H1 (cell line): Measurements from ENCODE around the gene LRRC3B. TPM values are rescaled to one million over a fixed set of nuclear protein-coding genes. Genes with fewer than 3 reads are reported as not detected.
A peak's percentile ranks its signal among the peaks of the same experiment; 100 is the strongest.

ENCODE experiments used
- CTCF ChIA-PET: fragments of 300-600 bp; sonication (Branson Sonifier 250); formaldehyde crosslinking; loops from one replicate; lab custom pipeline; 2021; ENCODE audit not compliant: partially characterized antibody; lab: Charles Lee
- POLR2A ChIA-PET: fragments of 300-600 bp; sonication (Branson Sonifier 250); formaldehyde crosslinking; loops from one replicate; lab custom pipeline; 2021; ENCODE audit warnings: inconsistent platforms; ENCODE audit not compliant: partially characterized antibody; lab: Charles Lee
- DNase-seq, 2 experiments: peaks; one replicate each; pipeline versions ENCODE4 v3.0.0 to v3.0.0-alpha.2; 2010 to 2022; ENCODE audit warnings: low spot score in 2 of 2, low read depth in 1 of 2, mixed read lengths in 1 of 2
- FAIRE-seq: peaks from 2 replicates; lab custom pipeline; 2011; peaks lifted over from hg19 to GRCh38; lab: Jason Lieb, UNC
- H2AFZ ChIP-seq: 2 replicates; pipeline ENCODE4 v1.8.1; 2012; ENCODE audit warnings: low read length, inconsistent platforms
- H2AK5ac ChIP-seq: 2 replicates; pipeline ENCODE4 v1.6.1; 2013; ENCODE audit warnings: low read depth, low read length
- H2BK120ac ChIP-seq: replicated peaks from 2 replicates; pipeline ENCODE3; 2013; ENCODE audit warnings: low read depth, low read length, inconsistent platforms
- H2BK12ac ChIP-seq: 2 replicates; pipeline ENCODE4 v1.6.1; 2013; ENCODE audit warnings: low read depth, low read length
- H2BK15ac ChIP-seq: 2 replicates; pipeline ENCODE4 v1.6.1; 2013; ENCODE audit warnings: low read length
- H2BK20ac ChIP-seq: 2 replicates; pipeline ENCODE4 v1.6.1; 2013; ENCODE audit warnings: low read length
- H2BK5ac ChIP-seq: 2 replicates; pipeline ENCODE4 v1.6.1; 2013; ENCODE audit warnings: low read depth, low read length
- H3K14ac ChIP-seq: 2 replicates; pipeline ENCODE4 v1.6.1; 2013; ENCODE audit warnings: inconsistent platforms; ENCODE audit not compliant: insufficient read length
- H3K18ac ChIP-seq: 2 replicates; pipeline ENCODE4 v1.6.1; 2013; ENCODE audit warnings: low read length; ENCODE audit errors: extremely low read depth
- H3K23ac ChIP-seq: 2 replicates; pipeline ENCODE4 v1.6.1; 2013; ENCODE audit warnings: inconsistent platforms; ENCODE audit not compliant: insufficient read length
- H3K23me2 ChIP-seq: 2 replicates; pipeline ENCODE4 v1.6.1; 2013; ENCODE audit warnings: low read depth, low read length
- H3K27ac ChIP-seq: 2 replicates; pipeline ENCODE4 v1.6.1; 2011; ENCODE audit warnings: low read depth, low read length, inconsistent platforms
- H3K27me3 ChIP-seq, 4 experiments: replicated peaks in 1 of 4; 1 replicate in 1 of 4; 2 replicates in 3 of 4; pipeline versions ENCODE4 v1.6.1 to v1.8.1; 2011 to 2013; ENCODE audit warnings: low read length in 3 of 4, mild to moderate bottlenecking in 3 of 4, inconsistent platforms in 2 of 4, mixed read lengths in 2 of 4, moderate library complexity in 1 of 4; ENCODE audit not compliant: control insufficient read depth in 3 of 4, insufficient read depth in 3 of 4; ENCODE audit errors: extremely low read depth in 1 of 4
- H3K36me3 ChIP-seq, 4 experiments: 2 replicates each; pipeline versions ENCODE4 v1.6.1 to v1.8.1; 2011 to 2013; ENCODE audit warnings: mild to moderate bottlenecking in 4 of 4, low read length in 3 of 4, moderate library complexity in 2 of 4, control low read depth in 1 of 4, inconsistent platforms in 1 of 4; ENCODE audit not compliant: insufficient read depth in 4 of 4, control insufficient read depth in 2 of 4
- H3K4ac ChIP-seq: replicated peaks from 2 replicates; pipeline ENCODE3; 2013; ENCODE audit warnings: low read length, low read depth, mixed read lengths, inconsistent platforms; ENCODE audit not compliant: insufficient read length
- H3K4me1 ChIP-seq, 4 experiments: replicated peaks in 1 of 4; 1 replicate in 1 of 4; 2 replicates in 3 of 4; pipeline versions ENCODE4 v1.6.1 to v1.8.1; 2011 to 2013; ENCODE audit warnings: low read length in 3 of 4, inconsistent platforms in 2 of 4, mixed read lengths in 1 of 4; ENCODE audit not compliant: insufficient read depth in 4 of 4, control insufficient read depth in 3 of 4
- H3K4me2 ChIP-seq, 2 experiments: 2 replicates each; pipeline versions ENCODE4 v1.6.1 to v1.8.1; 2011 to 2013; ENCODE audit warnings: low read depth in 2 of 2, low read length in 2 of 2, control low read depth in 1 of 2, inconsistent platforms in 1 of 2, mild to moderate bottlenecking in 1 of 2; ENCODE audit not compliant: insufficient read depth in 1 of 2
- H3K4me3 ChIP-seq, 4 experiments: fragments of 200-600, 300-600 bp in 1 of 4; sonication (generic), shearing (Covaris generic), sonication (Bioruptor Twin) in 1 of 4; 2 replicates each; pipeline versions ENCODE4 v1.5.1 to v1.8.1; 2011 to 2016; ENCODE audit warnings: low read length in 4 of 4, low read depth in 3 of 4, control low read depth in 2 of 4, inconsistent platforms in 2 of 4, mild to moderate bottlenecking in 2 of 4, mixed read lengths in 1 of 4, moderate library complexity in 1 of 4; ENCODE audit not compliant: insufficient read depth in 2 of 4; ENCODE audit errors: extremely low read depth in 1 of 4
- H3K56ac ChIP-seq: replicated peaks from 2 replicates; pipeline ENCODE3; 2013; ENCODE audit warnings: low read depth, mild to moderate bottlenecking, mixed read lengths, low read length, inconsistent platforms; ENCODE audit not compliant: insufficient read length
- H3K79me1 ChIP-seq: 2 replicates; pipeline ENCODE4 v1.6.1; 2013; ENCODE audit warnings: low read depth, low read length, control low read depth
- H3K79me2 ChIP-seq, 2 experiments: 2 replicates each; pipeline versions ENCODE4 v1.6.1 to v1.8.1; 2012 to 2013; ENCODE audit warnings: low read length in 2 of 2, mild to moderate bottlenecking in 2 of 2, inconsistent platforms in 1 of 2; ENCODE audit not compliant: insufficient read depth in 2 of 2, control insufficient read depth in 1 of 2
- H3K9ac ChIP-seq, 4 experiments: replicated peaks in 1 of 4; 1 replicate in 1 of 4; 2 replicates in 3 of 4; pipeline versions ENCODE4 v1.6.1 to v1.8.1; 2011 to 2013; ENCODE audit warnings: low read depth in 3 of 4, low read length in 3 of 4, control low read depth in 2 of 4, mild to moderate bottlenecking in 2 of 4, moderate library complexity in 2 of 4, inconsistent platforms in 1 of 4; ENCODE audit errors: extremely low read depth in 1 of 4
- H3K9me3 ChIP-seq, 2 experiments: 2 replicates each; pipeline versions ENCODE4 v1.6.1 to v1.8.1; 2012 to 2013; ENCODE audit warnings: mild to moderate bottlenecking in 2 of 2, moderate library complexity in 2 of 2, control low read depth in 1 of 2, inconsistent platforms in 1 of 2, low read depth in 1 of 2, low read length in 1 of 2, mixed read lengths in 1 of 2; ENCODE audit not compliant: insufficient read depth in 2 of 2
- H4K20me1 ChIP-seq, 2 experiments: replicated peaks in 1 of 2; 2 replicates each; pipeline versions ENCODE3 to v1.8.1; 2011 to 2013; ENCODE audit warnings: inconsistent platforms in 2 of 2, low read length in 2 of 2, mild to moderate bottlenecking in 1 of 2; ENCODE audit not compliant: insufficient read depth in 2 of 2, control insufficient read depth in 1 of 2
- H4K5ac ChIP-seq: 2 replicates; pipeline ENCODE4 v1.6.1; 2013; ENCODE audit warnings: low read length, low read depth, mixed read lengths, inconsistent platforms; ENCODE audit not compliant: insufficient read length
- H4K8ac ChIP-seq: 2 replicates; pipeline ENCODE4 v1.8.0; 2013; ENCODE audit warnings: mild to moderate bottlenecking, moderate library complexity, low read length, inconsistent platforms; ENCODE audit not compliant: insufficient read depth; ENCODE audit errors: extremely low read depth
- H4K91ac ChIP-seq: replicated peaks from 2 replicates; pipeline ENCODE3; 2013; ENCODE audit warnings: low read length, mixed read lengths, inconsistent platforms; ENCODE audit not compliant: insufficient read length
- ASH2L ChIP-seq: fragments of 200-600, 300-600 bp; sonication (generic); IDR thresholded peaks from one replicate; pipeline ENCODE4 v1.7.1; 2017; ENCODE audit warnings: low read length
- BCL11A ChIP-seq, 2 experiments: IDR thresholded peaks; one replicate each; pipeline ENCODE4 v1.6.1; 2011; ENCODE audit warnings: low read depth in 2 of 2, low read length in 2 of 2, mild to moderate bottlenecking in 2 of 2
- CHD2 ChIP-seq: IDR thresholded peaks from 2 replicates; pipeline ENCODE4 v1.6.1; 2012; ENCODE audit warnings: low read length, improper control_type of control experiment
- EZH2 ChIP-seq: fragments of 200-600 bp; sonication (generic); IDR thresholded peaks from 2 replicates; pipeline ENCODE4 v1.7.1; 2012; ENCODE audit warnings: low read depth, mild to moderate bottlenecking, moderate library complexity, low read length, inconsistent platforms; ENCODE audit not compliant: severe bottlenecking
- NANOG ChIP-seq: IDR thresholded peaks from 2 replicates; pipeline ENCODE4 v1.6.1; 2011; ENCODE audit warnings: low read length, low read depth, mild to moderate bottlenecking, inconsistent platforms; ENCODE audit not compliant: insufficient read depth, poor library complexity, severe bottlenecking
- POLR2AphosphoS5 ChIP-seq: IDR thresholded peaks from 2 replicates; pipeline ENCODE4 v1.6.1; 2011; ENCODE audit warnings: low read depth, low read length
- SAP30 ChIP-seq: fragments of 300-600 bp; sonication (generic); IDR thresholded peaks from 2 replicates; pipeline ENCODE4 v1.7.1; 2012; ENCODE audit warnings: low read length, moderate library complexity, mild to moderate bottlenecking, inconsistent platforms; ENCODE audit not compliant: insufficient read depth, insufficient replicate concordance
- SP2 ChIP-seq: IDR thresholded peaks from 2 replicates; pipeline ENCODE4 v1.6.1; 2012; ENCODE audit warnings: mild to moderate bottlenecking, low read length, inconsistent platforms
- TAF1 ChIP-seq: IDR thresholded peaks from 2 replicates; pipeline ENCODE4 v1.6.1; 2011; ENCODE audit warnings: mild to moderate bottlenecking, low read depth, low read length
- WGBS, 2 experiments: shearing (Covaris generic) in 1 of 2; methylation state at CpG; one replicate each; pipeline versions ENCODE4 v1.1.6 to v1.1.7; 2013 to 2015; ENCODE audit warnings: low lambda C conversion rate in 2 of 2, mixed read lengths in 2 of 2, inconsistent platforms in 1 of 2, low coverage in 1 of 2, missing lambda C conversion rate in 1 of 2; ENCODE audit not compliant: insufficient replicate concordance in 2 of 2, insufficient coverage in 1 of 2, insufficient read length in 1 of 2; ENCODE audit errors: extremely low coverage in 1 of 2, missing lambda C conversion rate in 1 of 2; 5-methylcytosine and 5-hydroxymethylcytosine counted together
- long read RNA-seq, 2 experiments: library from RNA in 1 of 2; library from capped mRNA in 1 of 2; stranded (forward); transcript quantifications; one replicate each; pipeline ENCODE4 v2.0.0, GENCODE V29; 2021; ENCODE audit warnings: inconsistent platforms in 1 of 2
- polyA minus RNA-seq, 3 experiments: library from RNA; depleted of rRNA, polyadenylated mRNA; stranded (reverse); fragments of >200 nt; gene quantifications; 1 replicate in 2 of 3; 2 replicates in 1 of 3; pipeline ENCODE4 v1.2.3, GENCODE V29; 2011
- polyA plus RNA-seq, 7 experiments: library from polyadenylated mRNA; depleted of rRNA in 3 of 7; stranded (reverse) in 5 of 7; unstranded in 2 of 7; fragments of >200 nt in 5 of 7; fragments of 200-250 nt in 2 of 7; gene quantifications; 1 replicate in 5 of 7; 2 replicates in 1 of 7; 4 replicates in 1 of 7; pipeline versions ENCODE4 v1.2.1 to v1.2.3, GENCODE V29; 2011 to 2013; ENCODE audit warnings: missing spikeins in 2 of 7, mixed read lengths in 2 of 7
- total RNA-seq: library from RNA; stranded (reverse); fragmentation: NEBNext Ultra II Directional; extraction: Animal tissue kit (Norgen Biotek cat#: 25700); gene quantifications from 2 replicates; pipeline ENCODE4 v1.2.1, GENCODE V29; 2021

The LRRC3B gene
- total RNA-seq: 2.3 and 3.1 TPM in 2 replicates
- polyA plus RNA-seq (2011; rRNA removed): 1.4 and 1.6 TPM in 2 replicates
- polyA plus RNA-seq (2011; cell fraction: cytosol; rRNA removed): 2.0 TPM
- polyA plus RNA-seq (2011; cell fraction: nucleus; rRNA removed): 2.6 TPM
- polyA plus RNA-seq (2012, experiment 1 of 2): 1.2 to 1.9 TPM (median 1.3 TPM) in 4 replicates
- 0.88 TPM for polyA plus RNA-seq (2012, experiment 2 of 2)
- polyA plus RNA-seq (2013, experiment 1 of 2): 2.0 TPM
- 2.0 TPM for polyA plus RNA-seq (2013, experiment 2 of 2)
- polyA minus RNA-seq (2011; rRNA and poly(A)+ RNA removed): 2.5 and 3.5 TPM in 2 replicates
- polyA minus RNA-seq (2011; cell fraction: cytosol; rRNA and poly(A)+ RNA removed): 1.3 TPM
- polyA minus RNA-seq (2011; cell fraction: nucleus; rRNA and poly(A)+ RNA removed): 8.9 TPM
- long read RNA-seq, experiment 1, partial matches to known transcripts: 0 of 4 reads
- long read RNA-seq, experiment 1, other reads (novel, unspliced or antisense): 2 of 4 reads
- long read RNA-seq, experiment 2, partial matches to known transcripts: 0 of 1 reads
- long read RNA-seq, experiment 2, other reads (novel, unspliced or antisense): 0 of 1 reads

GRCh38 chr3:26622621-26623418 lies at the start of gene LRRC3B:
Gene LRRC3B, plus strand, starts transcription at chr3:26622772. Its CDS starts 86,901 bp downstream, at chr3:26709673.
- peaks cover 35 to 75% (median 59%) of the 10 kb centered on the region in 4 experiments for H3K27me3 ChIP-seq
- no peaks in the 10 kb centered on the region for H3K9me3 ChIP-seq
- no peaks in the 10 kb centered on the region for H3K36me3 ChIP-seq
- H2BK12ac ChIP-seq: peak within 1 kb of the TSS; percentile 91; the same call in 1 of the 2 replicates
- H3K4me2 ChIP-seq: peak within 1 kb of the TSS; percentile 94 to 100
- H4K20me1 ChIP-seq: no peaks in the 10 kb centered on the region
- peak within 1 kb of the TSS; percentile 63 to 68 (median 66) for H3K4me3 ChIP-seq
- 1% methylated on average over 57 of the region's 72 CpGs; no CpG with 5 or more reads in 1 of the 2 experiments for WGBS, 2 experiments
- no peaks in the 10 kb centered on the region for H3K79me1 ChIP-seq
- H4K91ac ChIP-seq: no peak within 1 kb of the TSS
- peak within 1 kb of the TSS; percentile 66; the same call in 1 of the 2 replicates for H2BK20ac ChIP-seq
- peak in 1 of 2 experiments; percentile 78 for DNase-seq
- H2AK5ac ChIP-seq: no peak within 1 kb of the TSS
- no peak within 1 kb of the TSS; the same call in 1 of the 2 replicates for H2BK15ac ChIP-seq
- no peak within 1 kb of the TSS for H4K8ac ChIP-seq
- peak within 1 kb of the TSS in 2 of 4 experiments; percentile 35 to 39; a peak in 4 of 7 replicates for H3K9ac ChIP-seq
- H3K56ac ChIP-seq: no peak within 1 kb of the TSS
- peaks cover 33% of the 10 kb centered on the region for H3K23me2 ChIP-seq
- no peak within 1 kb of the TSS for H3K23ac ChIP-seq
- no peak within 1 kb of the TSS for H2BK120ac ChIP-seq
- no peak for FAIRE-seq
- no peak within 1 kb of the TSS for H4K5ac ChIP-seq
- H3K14ac ChIP-seq: no peak within 1 kb of the TSS
- peak within 1 kb of the TSS; percentile 62 for H3K18ac ChIP-seq
- H3K79me2 ChIP-seq: no peaks in the 10 kb centered on the region
- CTCF ChIA-PET: interaction anchor here (0.7 to 1.3 kb wide), 3 partner anchors 11 to 90 kb away, joined by 4 to 6 read pairs (median 4); no protein-coding TSS in a partner anchor
- H3K27ac ChIP-seq: no peak within 1 kb of the TSS
- peaks cover 0 to 24% (median 9%) of the 10 kb centered on the region in 4 experiments; a peak in 6 of 7 replicates for H3K4me1 ChIP-seq
- POLR2A ChIA-PET: no interaction called here
- H2BK5ac ChIP-seq: peak within 1 kb of the TSS; percentile 55; the same call in 1 of the 2 replicates
- no peak within 1 kb of the TSS for H3K4ac ChIP-seq
- H2AFZ ChIP-seq: peak within 1 kb of the TSS; percentile 75
- TF ChIP-seq BCL11A (IDR thresholded peaks at IDR 0.05; ENCODE audit: low read depth in 2 of 2, low read length in 2 of 2): no peak
- peak; percentile 60 for TF ChIP-seq TAF1
- 0 out of 2 replicates have a peak, but pooled peaks have one; percentile 6 for TF ChIP-seq CHD2
- no peak for TF ChIP-seq POLR2AphosphoS5
- peak; percentile 67 for TF ChIP-seq EZH2
- no peak for TF ChIP-seq SP2
- TF ChIP-seq SAP30: no peak
- no peak for TF ChIP-seq NANOG
- peak; percentile 18 for TF ChIP-seq ASH2L
